HS-27A (cell line): ENCODE data around the gene ARF1.

Experiments used
- DNase-seq: peaks from one replicate; pipeline ENCODE4 v3.0.0-alpha.2; 2012; ENCODE audit warnings: low read depth, missing footprints

Gene ARF1

DNA sequence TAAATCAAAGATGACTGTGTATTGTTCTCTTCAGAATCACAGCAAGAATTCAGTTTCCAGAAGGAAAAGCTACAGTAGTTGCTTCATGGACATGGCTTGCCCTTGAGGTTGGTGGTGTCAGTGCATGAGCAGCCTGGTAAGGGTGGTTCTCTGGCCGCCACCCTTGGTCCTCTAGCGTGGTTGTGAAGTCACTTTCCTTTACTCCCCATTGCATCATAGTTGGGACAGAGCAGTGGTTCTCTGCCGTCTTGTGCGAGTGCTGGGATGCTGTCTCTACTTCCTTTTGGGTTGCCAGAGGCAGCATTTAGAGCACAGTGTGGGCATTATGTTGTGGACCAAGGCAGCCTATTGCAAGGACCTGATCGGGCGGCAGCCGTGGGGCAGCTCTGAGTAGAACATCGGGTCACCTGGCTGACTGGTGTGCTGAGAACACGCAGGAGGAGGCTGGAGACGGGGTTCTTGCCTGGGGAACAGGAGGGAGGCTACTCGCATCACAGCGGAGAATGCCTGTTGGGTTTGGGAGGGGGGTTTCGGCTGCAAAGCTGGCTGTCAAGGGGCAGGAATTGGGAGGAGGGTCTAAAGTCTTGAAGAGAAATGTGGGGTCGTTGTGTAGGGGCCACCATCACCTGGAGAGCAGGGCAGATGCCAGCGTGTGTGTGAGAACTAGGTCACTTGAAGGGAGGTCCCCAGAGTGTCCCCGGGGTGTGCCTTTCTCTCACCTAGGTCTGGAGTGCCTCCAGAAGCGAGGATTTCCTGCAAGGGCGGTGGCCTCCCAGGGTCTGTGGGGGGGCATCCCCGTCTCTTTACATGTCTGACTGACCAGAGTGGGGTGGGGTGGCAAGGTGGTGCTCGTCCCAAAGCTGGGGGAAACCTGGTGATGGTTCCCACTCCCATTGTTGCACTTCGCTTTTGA lies 6.3 kb downstream of the ARF1 start:
- no peak for DNase-seq

DNA sequence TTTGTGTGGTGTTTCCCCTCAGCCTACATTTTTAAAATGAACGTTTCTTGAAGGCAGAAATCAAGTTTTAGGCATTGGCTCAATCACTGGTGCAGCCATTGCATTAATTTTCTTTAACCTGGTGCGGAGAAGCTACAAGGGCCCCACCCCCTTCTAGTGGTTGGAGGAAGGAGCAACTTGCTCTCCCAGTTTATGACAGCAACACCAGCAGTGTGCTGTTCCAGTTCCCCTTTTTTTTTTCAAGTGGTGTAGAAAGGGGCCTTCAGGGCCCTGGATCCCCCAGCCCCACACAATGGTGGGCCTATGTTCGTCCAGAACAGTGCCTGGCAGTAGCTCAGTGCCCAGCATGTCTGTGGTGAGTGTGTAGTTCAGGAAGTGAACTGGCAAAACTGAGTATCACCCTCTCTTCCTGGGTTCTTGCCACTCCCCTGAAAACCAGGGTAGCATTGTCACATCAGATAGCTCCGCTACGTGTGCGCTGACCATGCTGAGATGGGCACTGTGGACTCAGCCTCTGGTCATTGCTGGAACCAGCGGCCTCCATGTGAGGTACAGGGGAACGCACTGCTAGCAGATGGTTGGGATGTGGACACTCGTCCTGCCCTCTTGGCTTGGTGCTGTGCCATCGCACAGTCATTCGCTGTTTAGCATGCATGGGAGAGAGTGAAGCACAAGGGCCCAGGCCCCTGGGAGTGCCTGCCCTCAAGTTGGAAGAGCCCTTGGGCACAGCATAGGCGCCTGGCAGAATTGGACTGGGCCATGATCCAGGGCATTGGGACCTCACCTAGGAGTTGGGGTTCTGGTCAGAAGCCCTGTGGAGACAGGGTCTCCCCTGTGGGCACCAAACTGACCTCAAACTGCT lies 7.2 kb downstream of the ARF1 start:
- no peak for DNase-seq

DNA sequence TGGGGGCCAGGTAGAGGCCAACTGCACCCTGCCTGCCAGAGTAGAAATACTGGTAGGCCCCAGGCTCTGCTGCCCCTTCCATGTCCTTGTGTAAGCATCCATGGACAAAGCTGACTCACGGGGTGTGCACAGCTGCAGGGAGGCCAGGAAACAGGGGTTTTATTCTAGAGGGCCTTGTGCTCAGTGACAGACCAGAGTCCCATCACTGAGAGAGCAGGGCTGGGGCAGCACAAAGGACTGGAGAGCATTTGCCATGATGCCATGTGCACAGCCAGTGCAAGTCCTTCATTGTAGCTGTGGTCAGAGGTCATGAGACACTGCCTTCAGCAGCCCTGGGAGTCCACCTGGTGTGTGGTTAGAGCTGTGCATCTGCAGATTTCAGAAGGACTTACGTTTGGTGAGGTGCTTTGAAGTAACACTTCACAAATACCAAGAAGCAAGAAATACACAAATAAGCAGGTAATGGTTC lies 8.1 kb downstream of the ARF1 start:
- DNase-seq, result no peak

GRCh38 chr1:228091084-228091483 lies 8.6 kb downstream of the ARF1 start:
- no peak for DNase-seq

DNA sequence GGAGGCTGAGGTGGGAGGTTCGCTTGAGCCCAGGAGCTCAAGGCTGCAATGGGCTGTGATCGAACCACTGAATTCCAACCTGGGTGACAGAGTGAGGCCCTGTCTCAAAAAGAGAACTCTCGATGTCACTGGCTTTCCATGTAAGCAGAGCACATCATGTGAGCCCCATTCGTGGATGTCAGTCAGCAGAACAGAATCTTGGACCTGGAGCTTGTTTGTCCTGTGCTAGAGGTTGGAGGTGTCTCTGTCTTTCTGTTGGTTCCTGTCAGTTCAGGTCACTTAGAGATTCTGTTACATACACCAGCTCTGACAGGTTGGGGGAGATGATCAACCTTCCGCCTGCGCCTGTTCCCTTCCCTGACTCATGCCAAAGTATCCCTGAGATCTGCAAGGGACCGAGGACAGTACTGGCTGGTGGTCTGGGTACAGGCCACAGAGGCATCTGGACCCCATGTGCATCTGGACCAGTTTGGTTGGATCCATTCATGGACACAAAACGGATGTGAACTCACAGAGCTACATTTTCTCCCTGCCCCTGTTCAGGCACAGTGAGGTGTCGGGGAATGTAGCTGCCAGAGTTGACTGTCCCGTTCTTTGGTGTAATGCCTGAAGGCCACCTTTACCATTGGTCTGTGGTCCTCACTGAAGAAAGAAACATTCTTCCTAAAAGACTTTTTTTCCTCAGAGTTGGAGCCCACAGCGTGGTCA lies 10.0 kb downstream of the ARF1 start:
- DNase-seq, result no peak

DNA sequence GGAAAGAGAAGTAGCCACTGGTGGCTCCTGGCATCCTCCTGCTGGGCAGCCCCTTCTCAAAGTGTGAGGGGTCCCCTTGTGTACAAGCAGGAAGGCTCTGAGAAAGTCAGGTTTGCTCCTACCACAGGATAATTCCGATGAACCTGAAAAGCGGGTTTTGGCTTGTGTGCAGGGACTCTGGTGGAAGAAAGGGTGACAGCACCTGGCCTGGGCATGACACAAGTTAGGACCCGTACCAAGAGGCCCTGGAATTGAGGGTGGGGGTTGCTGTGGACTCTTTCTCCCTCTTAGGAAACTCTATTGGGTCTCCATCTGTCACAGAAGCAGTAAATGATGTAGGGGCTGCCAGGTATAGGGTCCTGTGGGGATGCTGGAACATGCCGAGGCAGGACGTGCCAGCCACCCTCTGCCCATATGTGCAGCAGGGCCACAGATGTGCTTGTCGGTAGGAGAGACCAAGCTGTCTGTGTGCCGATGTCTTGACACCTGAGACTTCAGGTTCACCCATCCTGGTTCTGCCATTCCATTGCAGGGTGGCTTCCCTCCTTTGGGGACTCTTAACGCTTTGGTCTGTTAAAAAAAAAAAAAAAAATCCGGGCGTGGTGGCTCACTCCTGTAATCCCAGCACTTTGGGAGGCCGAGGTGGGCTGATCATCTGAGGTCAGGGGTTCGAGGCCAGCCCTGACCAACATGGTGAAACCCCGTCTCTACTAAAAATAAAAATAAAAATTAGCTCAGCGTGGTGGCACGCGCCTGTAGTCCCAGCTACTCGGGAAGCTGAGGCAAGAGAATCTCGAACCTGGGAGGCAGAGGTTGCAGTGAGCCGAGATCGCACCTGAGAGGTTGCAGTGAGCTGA lies 10.8 kb downstream of the ARF1 start:
- DNase-seq, result no peak

DNA sequence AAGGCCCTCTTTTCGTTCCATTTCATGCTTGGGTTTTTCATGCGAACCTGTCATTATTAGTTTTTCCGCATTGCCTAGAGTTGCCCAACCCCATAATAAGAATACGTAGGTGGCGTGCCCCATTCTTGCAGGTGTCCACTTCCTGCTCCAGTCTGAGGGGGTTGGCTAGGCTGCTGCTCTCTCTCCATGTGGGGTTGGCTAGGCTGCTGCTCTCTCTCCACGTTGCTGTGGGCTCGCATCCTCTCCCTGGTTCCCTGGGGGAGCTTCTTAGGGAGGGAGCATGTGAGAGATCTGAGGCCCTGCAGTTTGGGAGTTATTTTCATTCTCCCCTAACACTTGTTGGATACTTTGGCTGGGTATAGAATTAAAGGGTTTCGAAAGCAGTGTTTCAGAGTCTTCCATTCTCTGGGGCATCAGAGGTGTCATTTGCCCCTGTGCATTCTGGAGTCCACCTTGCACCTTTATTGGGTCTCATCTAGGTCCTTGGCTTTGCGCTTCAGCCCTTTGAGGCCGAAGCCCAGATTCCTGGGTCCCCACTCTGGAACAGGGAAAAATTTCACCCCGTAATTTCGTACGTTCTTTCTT lies 12.0 kb downstream of the ARF1 start:
- DNase-seq, result no peak

DNA sequence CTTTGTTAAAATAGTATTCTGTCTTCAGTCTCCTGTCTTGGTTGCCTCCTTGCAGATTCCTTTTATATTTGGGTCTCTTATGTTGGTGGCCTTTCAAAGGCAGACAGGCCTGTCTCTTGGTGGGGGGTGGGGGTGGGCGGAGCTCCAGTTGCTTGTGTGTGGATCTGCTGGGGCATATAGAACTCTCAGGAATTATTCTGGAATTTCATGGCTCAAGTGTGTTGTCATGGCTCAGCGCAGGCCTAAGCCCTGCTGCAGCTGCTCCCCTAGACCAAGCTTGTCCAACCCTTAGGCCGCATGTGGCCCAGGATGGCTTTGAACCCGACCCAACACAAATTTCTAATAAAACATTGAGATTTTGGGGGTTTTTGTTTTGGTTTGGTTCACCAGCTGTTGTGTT lies 12.7 kb downstream of the ARF1 start:
- no peak for DNase-seq

DNA sequence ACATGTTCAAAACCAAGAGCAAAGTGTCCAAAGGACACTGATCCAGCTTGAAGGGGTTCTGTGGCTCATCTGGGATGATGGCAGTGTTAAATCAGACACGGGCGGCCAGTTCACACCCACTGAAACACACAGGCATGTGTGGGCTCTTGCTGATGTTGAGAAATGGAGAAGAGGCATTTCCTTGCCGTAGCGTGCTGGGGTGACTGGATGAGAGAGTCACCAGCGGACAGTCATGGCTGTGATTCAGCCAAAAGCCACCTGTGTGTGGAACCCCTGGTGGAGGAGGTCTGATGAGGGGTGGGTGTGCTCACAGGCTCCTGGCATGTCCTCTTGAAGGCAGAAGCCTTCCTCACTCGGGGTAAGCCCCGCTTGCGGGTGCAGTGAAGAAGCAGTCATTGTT lies 13.4 kb downstream of the ARF1 start:
- no peak for DNase-seq

DNA sequence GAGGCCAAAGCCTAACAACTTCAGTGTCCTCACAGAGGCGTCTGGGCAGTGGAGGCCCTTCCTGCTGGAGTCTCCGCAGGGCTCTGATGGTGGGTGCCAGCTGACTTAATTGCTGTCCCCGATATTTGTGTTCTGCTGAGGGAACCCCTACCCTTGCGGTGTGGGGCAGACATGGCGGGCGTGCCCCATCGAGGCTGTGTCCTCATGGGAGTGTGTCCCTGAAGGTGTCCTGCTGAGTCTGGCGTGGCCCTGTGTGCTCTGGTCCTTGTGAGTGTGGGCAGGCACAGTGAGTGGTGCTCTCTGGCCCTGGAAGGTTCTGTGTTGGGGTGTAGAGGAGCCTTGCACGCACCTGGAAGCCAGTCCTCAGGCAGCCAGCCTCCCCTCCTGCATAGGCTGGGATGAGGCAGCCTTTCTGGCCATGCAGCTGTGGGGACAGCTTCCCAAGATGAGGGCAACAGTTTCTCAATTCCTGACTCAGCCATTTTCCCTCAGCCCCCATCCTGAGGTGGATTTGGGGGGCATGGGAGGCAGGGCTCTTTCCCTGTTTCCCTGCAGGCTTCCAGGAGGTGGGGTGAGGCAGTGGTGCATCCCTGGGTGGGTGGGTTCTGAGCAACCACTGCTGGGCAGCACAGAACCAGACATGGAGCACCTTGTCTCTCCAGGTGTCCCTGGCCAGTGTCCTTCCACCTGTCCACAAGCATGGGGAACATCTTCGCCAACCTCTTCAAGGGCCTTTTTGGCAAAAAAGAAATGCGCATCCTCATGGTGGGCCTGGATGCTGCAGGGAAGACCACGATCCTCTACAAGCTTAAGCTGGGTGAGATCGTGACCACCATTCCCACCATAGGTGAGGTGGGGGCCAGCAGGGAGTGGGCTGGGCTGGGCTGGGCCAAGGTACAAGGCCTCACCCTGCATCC lies 14.2 kb downstream of the ARF1 start:
- DNase-seq, result no peak

- DNase-seq, result no peak
Measured at GRCh38 chr1:228097333-228098081, 15.0 kb downstream of the ARF1 start.

GRCh38 chr1:228098323-228098931 lies 15.9 kb downstream of the ARF1 start:
- no peak for DNase-seq

DNA sequence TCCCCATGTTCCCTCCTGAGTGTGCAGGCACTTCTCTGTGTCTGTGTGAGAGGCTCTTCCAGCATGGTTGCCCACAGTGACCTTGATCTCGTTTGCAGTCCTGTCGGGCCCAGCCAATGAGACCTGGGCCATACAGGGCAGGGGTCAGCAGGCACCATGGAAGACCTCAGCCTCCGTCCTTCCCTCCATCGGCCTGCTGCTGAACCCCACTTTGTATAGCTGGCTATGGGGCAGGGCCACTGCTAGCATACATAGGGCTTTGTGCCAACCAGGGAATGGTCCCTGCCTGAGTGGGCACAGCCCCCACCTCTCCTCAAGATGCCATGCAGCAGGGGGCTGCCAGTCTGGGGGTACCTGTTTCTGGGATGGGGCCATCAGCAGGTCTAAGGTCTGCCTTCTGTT lies 16.8 kb downstream of the ARF1 start:
- DNase-seq, result no peak

DNA sequence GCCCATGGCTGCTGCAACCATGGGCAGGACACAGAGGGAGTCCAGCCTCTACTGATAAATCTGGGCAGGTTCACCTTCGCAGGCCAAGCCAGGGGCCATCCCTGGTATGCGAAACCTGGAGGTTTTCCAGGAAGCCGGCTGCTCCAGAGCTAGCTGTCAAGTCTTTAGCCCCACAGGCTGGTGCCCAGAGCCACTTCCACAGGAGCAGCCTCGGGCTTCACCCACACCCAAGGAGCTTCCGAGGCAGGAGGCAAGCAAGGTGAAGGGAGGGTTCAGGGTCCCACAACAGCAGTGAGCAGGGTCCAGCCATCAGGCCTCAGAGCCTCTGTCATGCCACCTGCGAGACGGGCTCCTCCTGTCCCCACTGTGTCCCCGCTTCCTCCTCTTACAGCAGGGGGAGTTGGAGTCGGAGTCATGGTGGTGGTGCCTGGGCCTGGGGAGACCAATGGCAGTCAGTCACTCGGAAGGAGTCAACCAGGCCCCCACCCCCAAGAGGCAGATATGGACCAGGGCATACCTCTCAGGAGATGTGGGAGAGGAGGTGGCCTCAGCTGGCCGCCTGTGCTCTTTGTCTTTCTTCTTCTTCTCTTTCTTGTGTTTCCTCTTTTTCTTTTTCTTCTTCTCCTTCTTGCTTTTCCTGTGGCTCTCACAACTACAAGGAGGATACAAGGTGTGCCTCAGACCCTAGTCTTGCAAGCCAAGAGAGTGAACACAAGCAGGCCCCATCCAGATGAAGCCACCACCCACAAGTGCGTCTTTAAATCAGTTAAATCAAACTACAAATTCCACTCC lies 18.5 kb downstream of the ARF1 start:
- no peak for DNase-seq

- no peak for DNase-seq
Measured at GRCh38 chr1:228101614-228101993, 19.1 kb downstream of the ARF1 start.

GRCh38 chr1:228101994-228102790 lies 19.7 kb downstream of the ARF1 start:
- DNase-seq, result no peak
